A549 (cell line): ENCODE results near the gene PUM1. TPM values are rescaled to one million over a fixed set of nuclear protein-coding genes. Genes with fewer than 3 reads are reported as not detected.
"Not testable (repeated sequence)": the region's sequence is repeated elsewhere in the genome, so short reads cannot be mapped to it uniquely, and the experiment has no call there.

Experiments used
- ATAC-seq, 2 experiments: fragments of 200-7000 bp in 1 of 2; fragments of >200 bp in 1 of 2; cut with Nextera tagmentation in 1 of 2; cut with Tn5 transposase in 1 of 2; 3 replicates each; pipeline versions ENCODE4 v1.8.0 to v1.9.1; 2018 to 2020; ENCODE audit warnings: mild to moderate bottlenecking in 1 of 2, moderate library complexity in 1 of 2
- CTCF ChIA-PET: fragments of 300-600 bp; sonication (Branson Sonifier 250); formaldehyde crosslinking; extraction: SDS; loops from one replicate; lab custom pipeline; 2021; ENCODE audit warnings: antibody characterized with exemption, inconsistent platforms; lab: Yijun Ruan, JAX
- POLR2A ChIA-PET: fragments of 350-600 bp; formaldehyde crosslinking; extraction: SDS; loops from one replicate; lab custom pipeline; 2021; ENCODE audit warnings: antibody characterized with exemption, inconsistent platforms; lab: Yijun Ruan, JAX
- DNase-seq, 2 experiments: peaks; one replicate each; pipeline versions ENCODE4 v3.0.0 to v3.0.0-alpha.2; 2011 to 2016; ENCODE audit warnings: low read depth in 1 of 2, low spot score in 1 of 2
- FAIRE-seq: peaks from 2 replicates; lab custom pipeline; 2011; peaks lifted over from hg19 to GRCh38; lab: Jason Lieb, UNC
- H3K27ac ChIP-seq, 2 experiments: fragments of >200 bp; sonication (Bioruptor Twin); formaldehyde crosslinking; 3 replicates each; pipeline ENCODE4 v1.5.1; 2016 to 2017
- H3K4me1 ChIP-seq: fragments of >200 bp; sonication (Bioruptor Twin); formaldehyde crosslinking; 3 replicates; pipeline ENCODE4 v1.6.1; 2016
- H3K4me2 ChIP-seq: fragments of >200 bp; sonication (Bioruptor Twin); formaldehyde crosslinking; 3 replicates; pipeline ENCODE4 v1.6.1; 2016
- H3K4me3 ChIP-seq: fragments of >200 bp; sonication (Bioruptor Twin); formaldehyde crosslinking; 3 replicates; pipeline ENCODE4 v1.5.1; 2016
- H3K9me3 ChIP-seq: fragments of >200 bp; sonication (Bioruptor Twin); formaldehyde crosslinking; 3 replicates; pipeline ENCODE4 v1.6.1; 2016
- ATOH8 ChIP-seq: fragments of 250-450 bp; sonication (Bioruptor Pico); IDR thresholded peaks from 2 replicates; pipeline ENCODE4 v1.5.0; 2020; ENCODE audit warnings: low read depth, mild to moderate bottlenecking, moderate library complexity
- BHLHE40 ChIP-seq: IDR thresholded peaks from 2 replicates; pipeline ENCODE4 v1.6.1; 2012; ENCODE audit warnings: low read depth, low read length, inconsistent platforms
- CBX2 ChIP-seq: fragments of 200-600 bp; sonication (generic); IDR thresholded peaks from 2 replicates; pipeline ENCODE4 v1.6.1; 2016; ENCODE audit warnings: low read depth, mild to moderate bottlenecking, borderline replicate concordance
- CEBPB ChIP-seq, 2 experiments: fragments of >200 bp in 1 of 2; sonication (Bioruptor Twin) in 1 of 2; formaldehyde crosslinking in 1 of 2; IDR thresholded peaks; 2 replicates each; pipeline ENCODE4 v1.6.1; 2012 to 2016
- CHD4 ChIP-seq: fragments of 200-600 bp; sonication (generic); IDR thresholded peaks from 2 replicates; pipeline ENCODE4 v1.6.1; 2016; ENCODE audit warnings: antibody characterized with exemption, mild to moderate bottlenecking, borderline replicate concordance
- EHF ChIP-seq: fragments of 250-450 bp; sonication (Bioruptor Pico); IDR thresholded peaks from 2 replicates; pipeline ENCODE4 v1.5.0; 2020; ENCODE audit warnings: mild to moderate bottlenecking
- EHMT2 ChIP-seq: fragments of 200-600 bp; sonication (generic); IDR thresholded peaks from 2 replicates; pipeline ENCODE4 v1.6.1; 2016; ENCODE audit warnings: antibody characterized with exemption, low read depth, mild to moderate bottlenecking, moderate library complexity
- ELK1 ChIP-seq: fragments of 150-350 bp; IDR thresholded peaks from 2 replicates; pipeline ENCODE4 v1.6.1; 2014; ENCODE audit warnings: low read depth, mild to moderate bottlenecking, low read length
- FOSB ChIP-seq: fragments of 250-450 bp; sonication (Bioruptor Pico); IDR thresholded peaks from 2 replicates; pipeline ENCODE4 v1.5.0; 2020; ENCODE audit warnings: mild to moderate bottlenecking, moderate library complexity
- FOXS1 ChIP-seq: fragments of 250-450 bp; sonication (Bioruptor Pico); IDR thresholded peaks from 2 replicates; pipeline ENCODE4 v1.5.0; 2020; ENCODE audit warnings: mild to moderate bottlenecking, moderate library complexity
- GATA3 ChIP-seq: IDR thresholded peaks from 2 replicates; pipeline ENCODE4 v1.6.1; 2012; ENCODE audit warnings: borderline replicate concordance
- HMGXB4 ChIP-seq: fragments of 250-450 bp; sonication (Bioruptor Pico); IDR thresholded peaks from 2 replicates; pipeline ENCODE4 v1.5.0; 2021; ENCODE audit warnings: mild to moderate bottlenecking, moderate library complexity, borderline replicate concordance
- HOXA7 ChIP-seq: fragments of 250-450 bp; sonication (Bioruptor Pico); IDR thresholded peaks from 2 replicates; pipeline ENCODE4 v1.5.0; 2020; ENCODE audit warnings: mild to moderate bottlenecking, moderate library complexity
- HOXB13 ChIP-seq: fragments of 250-450 bp; sonication (Bioruptor Pico); IDR thresholded peaks from 2 replicates; pipeline ENCODE4 v1.5.0; 2020; ENCODE audit warnings: low read depth, mild to moderate bottlenecking, moderate library complexity
- POLR2A ChIP-seq: IDR thresholded peaks from 2 replicates; pipeline ENCODE4 v1.6.1; 2012; ENCODE audit warnings: mild to moderate bottlenecking, low read length
- POLR2AphosphoS2 ChIP-seq: conservative IDR thresholded peaks from 2 replicates; pipeline ENCODE4 v1.6.1; 2012; ENCODE audit warnings: low read length, improper control_type of control experiment, inconsistent platforms
- RARB ChIP-seq: fragments of 250-450 bp; sonication (Bioruptor Pico); IDR thresholded peaks from 2 replicates; pipeline ENCODE4 v1.8.0; 2021; ENCODE audit warnings: mild to moderate bottlenecking, moderate library complexity
- RCOR1 ChIP-seq: fragments of 150-350 bp; IDR thresholded peaks from 2 replicates; pipeline ENCODE4 v1.6.1; 2014; ENCODE audit warnings: antibody characterized with exemption, low read length, low read depth
- RNF2 ChIP-seq: fragments of 200-600 bp; sonication (generic); IDR thresholded peaks from 2 replicates; pipeline ENCODE4 v1.6.1; 2016; ENCODE audit warnings: low read depth, mild to moderate bottlenecking, antibody characterized with exemption, moderate library complexity, borderline replicate concordance
- SREBF2 ChIP-seq: fragments of 450-650 bp; IDR thresholded peaks from 2 replicates; pipeline ENCODE4 v1.6.1; 2014; ENCODE audit warnings: mild to moderate bottlenecking, moderate library complexity
- TP53 ChIP-seq: fragments of 250-450 bp; sonication (Bioruptor Pico); IDR thresholded peaks from 2 replicates; pipeline ENCODE4 v1.5.0; 2021; ENCODE audit warnings: mild to moderate bottlenecking, moderate library complexity
- ZSCAN20 ChIP-seq: fragments of 250-450 bp; sonication (Bioruptor Pico); IDR thresholded peaks from 2 replicates; pipeline ENCODE4 v1.8.0; 2022; ENCODE audit warnings: mild to moderate bottlenecking, moderate library complexity
- WGBS: methylation state at CpG from one replicate; pipeline ENCODE4 v1.1.6; 2017; ENCODE audit errors: missing lambda C conversion rate; 5-methylcytosine and 5-hydroxymethylcytosine counted together
- polyA plus RNA-seq, 4 experiments: library from polyadenylated mRNA; depleted of rRNA in 3 of 4; stranded (reverse); fragments of >200 nt; fragmentation: RNase III in 1 of 4; extraction: RNeasy Plus Mini Kit Qiagen cat#74134 plus additional on column Dnase treatment in 1 of 4; gene quantifications; 2 replicates in 3 of 4; 3 replicates in 1 of 4; pipeline ENCODE4 v1.2.3, GENCODE V29; 2011 to 2017

Gene PUM1
- polyA plus RNA-seq, 2 of the 4 experiments (the other 2 are of a cell fraction), result 30.2 to 55.3 TPM

- Histone ChIP-seq H3K4me3 (no peak overlapping the region), H3K9me3 (no peaks in the 10 kb centered on the region), H3K4me1 (peaks cover 29% of the 10 kb centered on the region), H3K4me2 (no peak overlapping the region), H3K27ac (no peak overlapping the region)
- ATAC-seq (no peak), DNase-seq (no peak), FAIRE-seq (no peak)
- ChIA-PET POLR2A (no interaction called here), CTCF (no interaction called here)
- TF ChIP-seq EHMT2, result no peak
- no peak for TF ChIP-seq RCOR1
- TF ChIP-seq CEBPB (IDR thresholded peaks at IDR 0.05), result no peak
- TF ChIP-seq ELK1, result no peak
- no peak for TF ChIP-seq EHF (CRISPR knock-in tag)
- TF ChIP-seq HMGXB4, result no peak
- no peak for TF ChIP-seq RNF2
- TF ChIP-seq FOSB, result no peak
- TF ChIP-seq HOXB13 (CRISPR knock-in tag), result no peak
Measured at GRCh38 chr1:31041529-31041928, 24.0 kb downstream of the PUM1 start.

GRCh38 chr1:31040038-31040437, 25.5 kb downstream of the PUM1 start:
- POLR2A ChIA-PET, result no interaction called here
- CTCF ChIA-PET, result no interaction called here
- H3K4me1 ChIP-seq, result peaks cover 29% of the 10 kb centered on the region
- DNase-seq (peak in 1 of 2 experiments; percentile 16), ATAC-seq (no peak), FAIRE-seq (no peak)
- H3K4me2 ChIP-seq, result peak overlapping the region; percentile 41
- no peak overlapping the region for H3K4me3 ChIP-seq
- WGBS, result 37% methylated on average over 3 of the region's 3 CpGs
- H3K27ac ChIP-seq, result peak overlapping the region in 1 of 2 experiments; percentile 19; a peak in 1 of 6 replicates
- no peaks in the 10 kb centered on the region for H3K9me3 ChIP-seq
- no peak for TF ChIP-seq CBX2
- TF ChIP-seq FOXS1 (CRISPR knock-in tag), result no peak
- TF ChIP-seq POLR2AphosphoS2, result no peak
- no peak for TF ChIP-seq ZSCAN20 (CRISPR knock-in tag)
- no peak for TF ChIP-seq RCOR1
- no peak for TF ChIP-seq BHLHE40
- TF ChIP-seq CHD4, result no peak
- TF ChIP-seq HOXA7 (CRISPR knock-in tag), result no peak
- no peak for TF ChIP-seq RARB
- TF ChIP-seq EHMT2, result no peak
- TF ChIP-seq POLR2A, result no peak
- no peak for TF ChIP-seq SREBF2
- no peak for TF ChIP-seq TP53 (CRISPR knock-in tag)
- TF ChIP-seq RNF2, result no peak
- TF ChIP-seq ATOH8 (CRISPR knock-in tag), result no peak
- no peak for TF ChIP-seq GATA3

GRCh38 chr1:31038935-31039334, 26.6 kb downstream of the PUM1 start:
- H3K27ac ChIP-seq, FAIRE-seq, H3K9me3 ChIP-seq, POLR2A ChIA-PET, ATAC-seq, DNase-seq, H3K4me3 ChIP-seq, H3K4me2 ChIP-seq: not testable (repeated sequence)
- 77% methylated on average over 5 of the region's 5 CpGs for WGBS
- peaks cover 32% of the 10 kb centered on the region for H3K4me1 ChIP-seq
- CTCF ChIA-PET, result interaction anchor here (1.0 kb wide), 1 partner anchor 8 kb away, joined by 3 read pairs; no protein-coding TSS in a partner anchor
